ENCODE measurements around the gene PCK2. TPM values are rescaled to one million over a fixed set of nuclear protein-coding genes. Genes with fewer than 3 reads are reported as not detected.

Gene PCK2
- total RNA-seq, 2 donors from 2014 or later: 11.5 to 13.0 TPM

DNA sequence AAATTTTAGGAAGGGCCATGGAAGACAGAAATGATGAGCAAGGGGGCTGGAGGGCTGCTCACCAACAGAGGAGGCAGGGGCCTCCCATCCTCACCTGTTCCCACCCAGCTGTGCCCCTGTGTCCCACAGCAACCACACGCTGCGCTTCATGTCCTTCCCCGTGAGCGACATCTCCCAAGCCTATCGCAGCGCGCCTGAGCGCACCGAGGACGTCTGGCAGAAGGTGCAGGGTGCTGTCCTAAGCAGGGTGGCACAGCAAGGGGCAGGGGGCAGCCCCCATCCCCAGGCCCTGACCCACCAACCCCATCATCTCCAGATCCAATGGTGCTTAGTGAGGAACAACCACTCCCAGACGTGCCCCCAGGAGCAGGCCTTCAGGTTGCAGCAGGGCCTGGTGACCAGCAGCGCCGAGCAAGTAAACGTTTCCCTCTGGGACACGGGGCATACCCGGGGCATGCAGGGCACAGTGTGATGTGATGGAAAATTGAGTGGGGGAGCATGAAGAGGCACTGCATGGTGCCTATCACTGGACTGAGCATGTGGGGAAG, 34.2 kb upstream of the PCK2 start:
- DNase-seq (no peak), ATAC-seq (no peak)
- intact Hi-C loops (cut with DNase I): loop anchor here (2.0 to 5.0 kb wide), 3 partner anchors 31 to 47 kb away; partner anchors contain the start of gene PCK2 (in 1 of the 2)

DNA sequence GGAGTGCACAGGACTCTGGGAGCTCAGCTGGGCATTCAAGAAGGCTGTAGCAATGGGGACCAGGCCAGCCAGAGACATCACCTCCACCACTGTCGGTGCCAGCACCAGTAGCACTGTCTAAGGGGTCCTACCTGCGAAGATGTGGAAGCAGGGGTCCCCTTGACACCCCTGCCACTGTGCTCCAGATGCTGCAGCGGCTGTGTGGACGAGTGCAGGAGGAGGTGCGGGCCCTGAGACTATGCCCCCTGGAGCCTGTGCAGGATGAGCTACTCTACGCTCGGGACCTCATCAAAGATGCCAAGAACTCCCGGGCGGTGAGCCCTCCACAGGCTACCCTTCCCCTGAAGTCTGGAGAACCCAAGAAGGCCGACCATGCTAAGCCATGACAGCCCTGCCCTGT, 33.7 kb upstream of the PCK2 start:
- ATAC-seq: no peak
- no peak for DNase-seq
- intact Hi-C loops (cut with DNase I): no loop called here

DNA sequence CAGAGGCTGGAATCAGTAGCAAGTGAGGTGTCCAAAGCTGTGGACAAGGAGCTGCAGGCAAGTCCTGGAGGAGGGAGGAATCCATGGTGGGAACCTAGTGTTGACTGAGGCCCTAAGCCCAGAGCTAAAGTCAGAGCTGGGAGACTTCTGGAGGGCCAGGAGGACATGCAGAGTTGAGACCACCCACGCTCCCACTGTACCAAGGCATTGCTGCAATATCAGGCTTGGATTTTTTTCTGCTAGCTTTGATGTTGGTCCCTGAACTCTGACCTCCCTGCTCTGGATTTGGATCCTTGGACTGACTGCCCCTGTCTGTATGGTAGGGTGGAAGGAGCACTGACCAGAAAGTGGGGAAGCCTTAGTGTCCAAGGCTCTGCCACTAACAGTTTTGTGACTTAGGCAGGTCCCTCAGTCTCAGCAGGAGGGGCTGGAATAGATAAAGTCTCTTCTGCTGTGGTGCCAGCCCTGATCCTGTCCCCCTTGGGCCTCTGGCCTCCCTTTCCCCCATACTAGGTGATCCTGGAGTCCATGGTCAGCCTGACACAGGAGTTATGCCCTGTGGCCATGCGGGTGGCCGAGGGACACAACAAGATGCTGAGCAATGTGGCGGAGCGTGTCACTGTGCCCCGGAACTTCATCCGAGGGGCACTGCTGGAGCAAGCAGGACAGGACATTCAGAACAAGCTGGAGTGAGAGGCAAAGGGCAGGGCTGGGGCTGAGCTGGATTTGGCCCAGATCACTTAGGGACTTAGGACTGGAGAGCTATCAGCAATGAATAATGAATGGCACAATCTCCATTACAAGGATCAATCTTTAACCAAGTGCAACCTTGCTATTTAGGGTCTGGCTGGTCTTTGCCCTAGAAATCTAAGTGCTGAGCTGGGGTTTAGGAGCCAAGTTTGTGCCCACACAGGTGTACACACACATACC, 32.9 kb upstream of the PCK2 start:
- intact Hi-C loops (cut with DNase I): no loop called here
- DNase-seq (no peak), ATAC-seq (no peak)

DNA sequence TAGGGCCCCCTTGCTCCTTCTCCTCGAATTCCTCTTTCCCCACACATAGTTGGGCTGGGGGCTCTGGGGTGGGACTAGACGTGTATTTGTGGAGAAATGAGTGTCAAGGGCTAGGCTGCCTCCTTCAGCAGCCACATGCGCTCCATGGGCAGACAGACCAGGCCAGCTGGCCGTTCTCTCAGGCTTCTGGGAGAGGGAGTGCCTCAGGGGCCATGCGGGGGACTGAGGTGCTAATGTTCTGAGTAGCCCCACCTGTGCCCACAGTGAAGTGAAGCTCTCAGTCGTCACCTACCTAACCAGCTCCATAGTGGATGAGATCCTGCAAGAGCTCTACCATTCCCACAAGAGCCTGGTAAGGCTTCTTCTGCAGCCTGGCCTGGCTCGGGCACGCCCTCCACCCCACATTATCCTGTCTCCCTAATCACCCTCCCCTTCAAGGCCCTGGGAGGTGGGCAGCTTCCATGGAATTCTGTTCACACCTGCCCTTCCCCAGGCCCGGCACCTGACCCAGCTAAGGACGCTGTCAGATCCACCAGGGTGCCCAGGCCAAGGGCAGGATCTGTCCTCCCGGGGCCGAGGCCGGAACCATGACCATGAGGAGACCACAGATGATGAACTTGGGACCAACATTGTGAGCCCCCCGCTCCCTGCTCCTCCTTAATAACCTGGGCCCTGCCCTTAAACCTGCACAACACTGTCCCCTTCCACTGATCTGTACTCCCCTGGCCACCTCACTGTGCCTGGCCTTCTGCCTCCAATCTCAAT, 31.7 kb upstream of the PCK2 start:
- DNase-seq (no peak), ATAC-seq (no peak)
- intact Hi-C loops (cut with DNase I): no loop called here

DNA sequence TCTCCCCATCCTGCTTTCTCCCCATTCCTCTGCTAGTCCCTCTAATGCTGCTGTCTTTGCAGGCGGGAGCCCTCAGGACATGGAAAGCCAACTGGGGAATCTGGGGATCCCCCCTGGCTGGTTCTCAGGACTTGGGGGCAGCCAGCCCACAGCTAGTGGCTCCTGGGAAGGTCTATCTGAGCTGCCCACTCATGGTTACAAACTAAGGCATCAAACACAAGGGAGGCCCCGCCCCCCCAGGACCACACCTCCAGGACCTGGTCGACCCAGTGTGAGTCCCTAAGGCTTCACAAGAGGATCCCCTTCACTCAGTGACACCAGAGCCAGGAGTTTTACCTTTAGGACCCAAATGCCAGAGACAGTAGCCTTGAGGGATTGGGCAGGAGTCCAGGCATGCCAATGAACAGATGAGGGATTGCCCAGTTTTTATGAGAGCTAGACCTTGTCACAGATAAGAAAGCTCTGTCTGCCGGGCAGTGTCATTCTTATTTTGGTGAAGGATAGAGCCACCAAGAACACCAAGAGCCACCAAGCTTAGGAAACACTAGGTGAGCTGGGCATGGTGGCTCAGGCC, 30.8 kb upstream of the PCK2 start:
- DNase-seq: no peak
- ATAC-seq: no peak
- intact Hi-C loops (cut with DNase I): no loop called here

DNA sequence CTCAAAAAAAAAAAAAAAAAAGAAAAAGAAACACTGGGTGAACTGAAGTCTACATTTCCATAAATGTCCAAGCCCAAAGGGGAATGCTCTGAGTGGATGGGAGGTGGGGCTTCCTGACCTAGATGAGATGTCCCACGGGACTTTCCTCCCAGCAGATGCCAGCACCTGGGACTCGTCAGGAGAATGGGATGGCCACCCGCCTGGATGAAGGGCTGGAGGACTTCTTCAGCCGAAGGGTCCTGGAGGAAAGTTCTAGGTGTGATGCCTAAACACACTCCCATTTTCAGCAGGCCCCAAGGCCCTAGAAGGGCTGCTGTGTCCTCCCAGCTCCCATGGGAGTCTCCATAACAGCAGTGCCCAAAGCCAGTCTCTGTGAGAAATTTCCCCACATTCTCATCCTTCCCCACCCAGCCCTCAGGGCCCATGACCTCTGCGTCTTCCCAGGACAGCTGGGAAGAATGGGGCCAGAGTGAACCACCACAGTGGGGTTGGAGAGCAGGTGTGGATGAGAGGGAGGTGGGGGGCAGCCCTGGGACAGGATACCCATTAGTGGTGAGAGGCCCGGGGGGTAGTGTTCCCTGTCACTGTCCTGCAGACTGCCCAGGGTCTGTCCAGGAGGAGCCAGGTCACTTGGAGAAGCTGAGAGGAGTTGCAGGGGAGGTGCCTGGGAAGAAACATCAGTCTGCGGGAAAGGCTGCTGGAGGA, 29.9 kb upstream of the PCK2 start:
- DNase-seq: no peak
- intact Hi-C loops (cut with DNase I): no loop called here
- no peak for ATAC-seq

DNA sequence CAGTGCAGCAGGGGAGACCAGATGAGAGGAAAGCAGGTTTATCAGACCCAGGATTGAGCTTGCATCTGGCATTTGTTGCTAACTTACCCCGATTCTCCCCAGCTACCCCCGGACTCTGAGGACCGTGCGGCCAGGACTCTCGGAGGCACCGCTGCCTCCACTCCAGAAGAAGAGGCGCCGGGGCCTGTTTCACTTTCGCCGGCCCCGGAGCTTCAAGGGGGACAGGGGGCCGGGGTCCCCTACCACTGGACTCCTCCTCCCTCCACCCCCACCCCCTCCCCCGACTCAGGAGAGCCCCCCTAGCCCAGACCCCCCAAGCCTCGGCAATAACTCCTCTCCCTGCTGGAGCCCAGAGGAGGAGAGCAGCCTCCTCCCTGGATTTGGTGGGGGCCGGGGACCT, 29.3 kb upstream of the PCK2 start:
- no peak for ATAC-seq
- intact Hi-C loops (cut with DNase I): no loop called here
- DNase-seq: no peak

DNA sequence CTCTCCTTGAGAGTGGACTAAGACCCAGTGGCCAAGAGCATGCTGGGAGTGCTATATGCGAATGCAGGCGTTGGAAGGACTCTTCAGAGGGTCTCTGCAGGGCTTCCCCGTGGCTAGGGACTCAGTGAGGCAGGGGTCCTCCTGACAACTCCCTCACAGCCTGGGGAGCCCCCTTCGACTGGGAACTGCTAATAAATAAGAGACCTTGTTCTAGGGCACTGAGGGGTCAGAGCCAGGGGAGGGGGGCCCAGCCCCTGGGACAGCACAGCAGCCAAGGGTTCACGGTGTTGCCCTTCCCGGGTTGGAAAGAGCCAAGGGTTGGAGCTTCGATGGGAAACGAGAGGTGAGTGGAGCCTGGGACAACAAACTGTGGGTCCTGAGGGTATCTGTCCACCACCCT, 28.7 kb upstream of the PCK2 start:
- intact Hi-C loops (cut with DNase I): no loop called here
- DNase-seq: no peak
- no peak for ATAC-seq

DNA sequence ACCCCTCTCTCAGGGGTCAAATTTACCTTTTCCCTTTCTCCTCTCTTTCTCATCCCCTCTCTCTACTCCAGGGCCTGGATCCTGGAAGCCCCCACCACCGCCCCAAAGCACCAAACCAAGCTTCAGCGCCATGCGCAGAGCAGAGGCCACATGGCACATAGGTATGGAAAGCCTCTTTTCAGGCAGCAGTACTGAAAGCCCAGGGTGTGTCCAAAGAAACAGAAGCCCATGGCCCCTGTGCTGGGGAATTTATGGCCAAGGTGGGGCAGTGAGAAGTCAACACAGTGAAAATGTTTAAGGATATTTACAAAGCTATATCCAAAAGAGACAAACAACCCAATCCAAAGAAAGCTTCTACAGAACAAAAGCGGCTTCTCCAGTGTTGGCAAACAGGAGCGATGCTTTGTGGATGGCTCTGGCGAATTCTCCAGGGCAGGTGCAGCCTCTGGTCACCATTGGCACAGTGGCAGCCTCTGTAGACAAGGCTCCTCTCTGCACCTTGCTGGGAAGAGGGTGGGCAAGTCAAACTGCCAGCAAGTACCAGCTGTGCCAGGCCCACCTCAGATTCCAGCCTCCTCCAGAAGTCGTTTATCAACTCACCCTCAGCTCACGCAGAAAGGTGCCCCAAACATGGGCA, 27.5 kb upstream of the PCK2 start:
- intact Hi-C loops (cut with DNase I): no loop called here
- no peak for ATAC-seq
- no peak for DNase-seq

DNA sequence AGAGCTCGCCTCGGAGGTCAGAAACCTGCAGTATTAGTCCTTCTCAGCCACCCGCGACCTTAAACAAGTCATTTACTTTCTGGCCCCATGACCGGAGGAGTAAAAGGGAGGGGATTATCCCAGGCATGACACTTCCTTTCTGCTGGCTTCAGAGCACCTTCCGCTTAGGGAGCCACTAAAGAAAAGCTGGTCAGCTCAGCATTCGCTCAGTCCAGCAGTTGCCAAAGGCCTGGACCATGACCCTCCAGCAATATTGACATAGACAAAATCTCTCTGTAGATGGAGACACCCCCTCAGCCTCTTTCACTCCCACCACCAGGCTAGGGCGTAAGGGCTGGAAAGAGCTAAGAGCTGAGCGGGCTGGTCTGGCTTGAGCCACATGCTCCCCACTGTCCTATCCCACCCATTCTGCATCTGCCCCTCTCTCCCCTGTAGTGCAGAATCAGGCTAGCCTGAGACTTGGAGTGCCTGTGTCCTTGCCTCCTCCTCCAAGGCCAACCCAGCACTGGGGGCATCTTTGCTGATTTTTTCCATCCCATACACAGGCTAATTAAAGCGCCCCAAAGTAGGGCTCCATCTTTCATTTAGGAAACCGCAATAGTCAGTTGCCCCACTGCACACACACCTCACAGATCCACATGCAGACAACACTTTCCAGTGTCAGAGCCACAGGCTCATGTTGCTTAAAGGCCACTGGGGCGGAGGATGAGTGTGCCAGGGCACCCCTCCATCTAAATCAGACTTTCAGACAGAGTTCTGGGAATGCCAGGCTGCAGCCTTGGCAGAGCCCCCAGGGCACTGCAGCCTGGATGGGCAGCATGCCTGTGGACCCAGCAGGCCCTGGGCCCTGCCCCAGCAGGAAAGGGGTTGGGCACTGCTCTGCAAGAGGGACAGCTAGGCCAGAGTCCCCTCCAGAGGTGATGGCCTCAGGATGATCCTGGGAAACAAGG, 26.7 kb upstream of the PCK2 start:
- no peak for DNase-seq
- intact Hi-C loops (cut with DNase I): no loop called here
- peak in 1 of 2 donors; percentile 50 for ATAC-seq

DNA sequence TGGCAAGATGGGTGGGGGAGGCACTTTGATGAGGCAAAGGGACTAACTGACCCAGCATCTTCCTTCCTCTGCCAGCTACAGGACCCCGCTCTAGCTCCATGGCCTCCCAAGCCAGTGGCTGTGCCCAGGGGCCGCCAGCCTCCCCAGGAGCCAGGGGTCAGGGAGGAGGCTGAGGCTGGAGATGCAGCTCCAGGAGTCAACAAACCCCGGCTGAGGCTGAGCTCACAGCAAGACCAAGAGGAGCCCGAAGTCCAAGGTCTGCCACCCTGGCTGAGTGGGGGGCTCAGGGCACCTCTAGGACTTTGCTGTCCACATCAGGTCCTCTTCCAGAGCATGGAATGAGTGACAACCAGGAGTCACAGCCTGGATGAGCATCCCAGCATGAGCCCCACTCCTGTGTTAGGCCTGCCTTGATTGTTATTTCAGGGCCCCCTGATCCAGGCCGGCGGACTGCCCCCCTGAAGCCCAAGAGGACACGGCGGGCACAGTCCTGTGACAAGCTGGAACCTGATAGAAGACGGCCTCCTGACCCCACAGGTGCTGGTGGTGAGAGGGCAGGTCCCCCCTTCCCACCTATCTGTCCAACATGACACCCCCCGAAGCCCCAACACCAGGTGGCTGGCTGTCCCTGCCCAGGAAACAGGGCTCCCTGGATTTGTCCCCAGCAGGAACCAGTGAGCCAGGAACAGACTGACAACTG, 25.2 kb upstream of the PCK2 start:
- intact Hi-C loops (cut with DNase I): no loop called here
- no peak for ATAC-seq
- DNase-seq: no peak

DNA sequence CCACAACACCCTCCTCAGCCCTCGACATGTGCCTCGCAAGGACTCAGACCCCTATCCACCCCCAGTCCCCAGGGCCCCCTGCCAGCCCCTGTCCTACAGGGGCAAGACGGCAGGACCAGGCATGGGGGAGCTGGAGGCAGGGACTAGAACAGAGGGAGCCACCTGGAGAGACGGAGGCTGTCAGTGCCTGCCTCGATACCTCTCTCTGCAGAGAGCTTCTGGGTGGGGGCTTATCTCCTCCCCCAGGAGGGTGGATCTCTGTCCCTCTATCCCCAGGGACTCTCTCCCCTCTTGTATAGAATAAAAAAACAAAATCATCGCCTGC, 24.7 kb upstream of the PCK2 start:
- ATAC-seq: no peak
- no peak for DNase-seq
- intact Hi-C loops (cut with DNase I): no loop called here

DNA sequence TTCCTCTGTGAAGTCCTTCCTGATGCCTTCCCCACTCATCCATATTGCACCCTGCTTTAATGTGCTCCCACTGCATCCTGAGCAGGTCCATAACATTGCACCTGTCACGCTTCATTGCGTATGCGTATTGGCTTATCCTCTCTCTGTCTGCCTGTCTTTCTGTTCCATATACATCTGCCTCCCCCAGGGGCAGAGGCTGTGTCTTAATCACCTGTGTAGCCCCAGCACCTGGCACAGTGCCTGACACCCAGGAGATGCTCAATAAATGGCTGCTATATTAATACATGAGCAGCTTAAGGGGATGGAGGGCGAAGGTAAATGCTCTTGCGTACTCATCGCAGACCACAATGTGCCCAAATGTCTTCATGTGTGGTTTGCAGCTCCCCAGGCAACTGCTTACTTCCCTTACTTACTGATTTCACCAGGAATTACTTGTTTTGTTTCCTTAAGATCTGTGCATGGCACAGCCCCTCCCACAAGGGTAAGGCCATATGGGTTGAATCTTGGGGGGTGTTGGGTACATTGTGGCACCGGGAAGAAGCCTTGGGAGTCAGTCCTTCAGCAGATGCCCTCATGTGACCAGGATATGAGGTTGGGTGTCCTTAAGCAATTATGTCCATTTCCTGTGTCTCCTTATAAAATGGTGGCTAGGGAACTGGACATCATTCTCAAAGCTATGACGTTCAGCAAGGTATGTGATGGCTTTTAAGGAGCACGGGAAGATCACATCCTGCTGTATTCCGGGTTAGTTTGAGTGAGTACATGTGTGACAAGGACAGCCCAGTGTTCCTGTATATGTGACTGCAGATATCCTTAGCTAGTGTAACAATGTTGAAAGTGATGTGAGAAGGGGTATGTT, 23.6 kb upstream of the PCK2 start:
- DNase-seq: no peak
- intact Hi-C loops (cut with DNase I): no loop called here
- ATAC-seq: no peak

DNA sequence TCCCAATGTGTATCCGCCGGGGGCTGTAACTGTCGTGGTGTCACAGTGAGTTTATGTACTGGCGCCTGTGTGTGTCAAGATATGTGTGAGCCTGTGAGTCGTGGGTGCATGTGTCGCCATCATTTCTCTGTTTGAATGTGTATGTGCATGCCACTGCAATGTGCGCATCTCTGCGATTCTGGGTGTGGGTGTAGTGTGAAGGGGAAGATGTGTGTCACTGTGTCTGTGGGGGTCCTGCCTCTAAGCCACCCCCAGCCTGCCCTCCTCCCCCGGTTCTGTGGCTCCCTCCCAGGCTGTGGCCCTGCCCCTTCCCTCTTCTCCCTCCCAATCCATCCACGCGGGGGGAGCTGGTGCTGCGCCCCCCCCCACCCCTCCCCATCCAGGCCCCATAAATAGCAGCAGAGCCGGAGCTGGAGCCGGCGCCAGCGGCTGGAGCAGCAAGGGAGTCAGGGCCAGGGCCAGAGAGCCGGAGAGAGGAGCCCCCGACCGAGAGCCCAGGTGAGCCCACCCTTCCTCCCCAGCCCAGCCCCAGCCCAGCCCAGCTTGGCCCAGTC, 22.9 kb upstream of the PCK2 start, which contains the start of gene CPNE6:
CPNE6 (plus strand) TSS at position 419 of the 554 bp plus-strand sequence. CDS start 1,375 bp downstream, outside the sequence.
- ATAC-seq (no peak), DNase-seq (no peak)
- intact Hi-C loops (cut with DNase I): no loop called here

DNA sequence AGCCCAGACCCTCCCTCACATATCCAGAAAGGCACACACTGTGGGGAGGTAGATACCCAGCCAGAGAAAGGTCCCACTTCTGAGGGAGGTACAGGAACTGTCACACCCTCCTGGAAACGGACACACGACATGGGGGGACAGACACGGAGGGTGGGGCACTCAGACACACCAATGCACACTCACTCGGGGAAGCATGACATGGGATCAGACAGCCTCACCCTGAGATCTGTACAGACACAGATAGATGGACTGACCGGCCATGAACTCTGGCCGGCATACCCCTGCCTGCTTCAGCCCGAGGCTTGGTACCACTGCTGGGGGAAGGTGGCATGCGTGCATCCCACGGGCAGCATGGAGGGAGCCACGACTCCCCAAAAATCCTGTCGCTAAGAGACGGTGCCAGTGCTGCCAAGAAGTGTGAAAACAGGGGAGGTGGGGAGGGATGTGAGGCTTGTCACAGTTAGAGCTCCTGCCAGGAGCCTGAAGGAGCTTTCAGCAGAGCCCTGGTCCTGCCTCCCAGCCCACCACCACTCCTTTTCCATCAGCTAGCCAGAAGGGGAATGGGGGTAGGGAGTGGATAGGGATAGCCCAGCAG, 22.2 kb upstream of the PCK2 start:
- no peak for DNase-seq
- intact Hi-C loops (cut with DNase I): no loop called here
- no peak for ATAC-seq

DNA sequence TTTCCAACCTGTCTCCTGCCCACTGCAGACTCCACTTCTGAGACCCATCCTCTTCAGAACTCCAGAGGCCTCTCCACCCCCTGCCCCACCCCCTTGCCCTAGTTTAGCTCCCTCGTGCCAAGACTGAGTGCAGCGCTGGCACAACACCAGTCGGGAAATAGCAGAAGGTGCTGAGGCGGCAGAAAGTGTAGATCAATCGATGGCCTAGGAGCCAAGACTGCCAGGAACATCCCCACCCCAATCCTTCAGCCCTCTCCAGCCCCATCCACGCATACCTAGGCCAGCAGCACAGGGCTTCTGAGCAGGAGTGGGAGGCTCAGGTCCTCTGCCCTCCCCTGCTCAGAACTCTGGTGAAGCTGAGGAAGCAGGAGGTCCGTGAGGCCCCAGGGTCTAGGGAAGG, 21.7 kb upstream of the PCK2 start:
- DNase-seq: no peak
- intact Hi-C loops (cut with DNase I): no loop called here
- no peak for ATAC-seq
